NT2/D1 (cell line): Measurements from ENCODE around the gene SYT8.
"Not testable (repeated sequence)": the region's sequence is repeated elsewhere in the genome, so short reads cannot be mapped to it uniquely, and the experiment has no call there.

ENCODE experiments used
- SUZ12 ChIP-seq: IDR thresholded peaks from 2 replicates; pipeline ENCODE4 v1.6.1; 2011; ENCODE audit not compliant: insufficient read length, insufficient read depth; ENCODE audit errors: extremely low read depth
- ZNF274 ChIP-seq: IDR thresholded peaks from 2 replicates; pipeline ENCODE4 v1.6.1; 2011; ENCODE audit warnings: mild to moderate bottlenecking, low read depth, low read length

DNA sequence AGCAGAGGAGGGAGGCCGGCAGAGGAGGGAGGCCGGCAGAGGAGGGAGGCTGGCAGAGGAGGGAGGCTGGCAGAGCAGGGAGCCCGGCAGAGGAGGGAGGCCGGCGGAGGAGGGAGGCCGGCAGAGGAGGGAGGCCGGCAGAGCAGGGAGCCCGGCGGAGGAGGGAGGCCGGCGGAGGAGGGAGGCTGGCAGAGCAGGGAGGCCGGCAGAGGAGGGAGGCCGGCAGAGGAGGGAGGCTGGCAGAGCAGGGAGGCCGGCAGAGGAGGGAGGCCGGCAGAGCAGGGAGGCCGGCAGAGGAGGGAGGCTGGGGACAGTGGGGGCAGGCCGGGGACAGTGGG is 39.0 kb downstream of the SYT8 start:
- not testable (repeated sequence) for TF ChIP-seq ZNF274, SUZ12
